ENCODE results near the gene MIA.

GRCh38 chr19:40783711-40784110 lies 8.4 kb downstream of the MIA start:
- TF ChIP-seq CSDC2 (CRISPR knock-in tag; IDR thresholded peaks at IDR 0.05) (no peak), ISL1 (CRISPR knock-in tag; IDR thresholded peaks at IDR 0.05) (no peak), PPARA (CRISPR knock-in tag; IDR thresholded peaks at IDR 0.05; ENCODE audit: borderline replicate concordance) (no peak), ZNF8 (CRISPR knock-in tag; IDR thresholded peaks at IDR 0.05) (no peak), ARNTL (CRISPR knock-in tag; IDR thresholded peaks at IDR 0.05; ENCODE audit: borderline replicate concordance, low read depth) (no peak), RARB (CRISPR knock-in tag; IDR thresholded peaks at IDR 0.05) (no peak), BACH2 (CRISPR knock-in tag; IDR thresholded peaks at IDR 0.05; ENCODE audit: borderline replicate concordance) (no peak)
- TF ChIP-seq, protein P1, sequence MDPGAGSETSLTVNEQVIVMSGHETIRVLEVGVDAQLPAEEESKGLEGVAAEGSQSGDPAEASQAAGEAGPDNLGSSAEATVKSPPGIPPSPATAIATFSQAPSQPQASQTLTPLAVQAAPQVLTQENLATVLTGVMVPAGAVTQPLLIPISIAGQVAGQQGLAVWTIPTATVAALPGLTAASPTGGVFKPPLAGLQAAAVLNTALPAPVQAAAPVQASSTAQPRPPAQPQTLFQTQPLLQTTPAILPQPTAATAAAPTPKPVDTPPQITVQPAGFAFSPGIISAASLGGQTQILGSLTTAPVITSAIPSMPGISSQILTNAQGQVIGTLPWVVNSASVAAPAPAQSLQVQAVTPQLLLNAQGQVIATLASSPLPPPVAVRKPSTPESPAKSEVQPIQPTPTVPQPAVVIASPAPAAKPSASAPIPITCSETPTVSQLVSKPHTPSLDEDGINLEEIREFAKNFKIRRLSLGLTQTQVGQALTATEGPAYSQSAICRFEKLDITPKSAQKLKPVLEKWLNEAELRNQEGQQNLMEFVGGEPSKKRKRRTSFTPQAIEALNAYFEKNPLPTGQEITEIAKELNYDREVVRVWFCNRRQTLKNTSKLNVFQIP (CRISPR knock-in tag; IDR thresholded peaks at IDR 0.05; ENCODE audit: borderline replicate concordance, low read depth) = no peak
- TF ChIP-seq, protein P2, sequence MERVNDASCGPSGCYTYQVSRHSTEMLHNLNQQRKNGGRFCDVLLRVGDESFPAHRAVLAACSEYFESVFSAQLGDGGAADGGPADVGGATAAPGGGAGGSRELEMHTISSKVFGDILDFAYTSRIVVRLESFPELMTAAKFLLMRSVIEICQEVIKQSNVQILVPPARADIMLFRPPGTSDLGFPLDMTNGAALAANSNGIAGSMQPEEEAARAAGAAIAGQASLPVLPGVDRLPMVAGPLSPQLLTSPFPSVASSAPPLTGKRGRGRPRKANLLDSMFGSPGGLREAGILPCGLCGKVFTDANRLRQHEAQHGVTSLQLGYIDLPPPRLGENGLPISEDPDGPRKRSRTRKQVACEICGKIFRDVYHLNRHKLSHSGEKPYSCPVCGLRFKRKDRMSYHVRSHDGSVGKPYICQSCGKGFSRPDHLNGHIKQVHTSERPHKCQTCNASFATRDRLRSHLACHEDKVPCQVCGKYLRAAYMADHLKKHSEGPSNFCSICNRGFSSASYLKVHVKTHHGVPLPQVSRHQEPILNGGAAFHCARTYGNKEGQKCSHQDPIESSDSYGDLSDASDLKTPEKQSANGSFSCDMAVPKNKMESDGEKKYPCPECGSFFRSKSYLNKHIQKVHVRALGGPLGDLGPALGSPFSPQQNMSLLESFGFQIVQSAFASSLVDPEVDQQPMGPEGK (CRISPR knock-in tag; IDR thresholded peaks at IDR 0.05; ENCODE audit: borderline replicate concordance) = no peak
- TF ChIP-seq, protein P3, sequence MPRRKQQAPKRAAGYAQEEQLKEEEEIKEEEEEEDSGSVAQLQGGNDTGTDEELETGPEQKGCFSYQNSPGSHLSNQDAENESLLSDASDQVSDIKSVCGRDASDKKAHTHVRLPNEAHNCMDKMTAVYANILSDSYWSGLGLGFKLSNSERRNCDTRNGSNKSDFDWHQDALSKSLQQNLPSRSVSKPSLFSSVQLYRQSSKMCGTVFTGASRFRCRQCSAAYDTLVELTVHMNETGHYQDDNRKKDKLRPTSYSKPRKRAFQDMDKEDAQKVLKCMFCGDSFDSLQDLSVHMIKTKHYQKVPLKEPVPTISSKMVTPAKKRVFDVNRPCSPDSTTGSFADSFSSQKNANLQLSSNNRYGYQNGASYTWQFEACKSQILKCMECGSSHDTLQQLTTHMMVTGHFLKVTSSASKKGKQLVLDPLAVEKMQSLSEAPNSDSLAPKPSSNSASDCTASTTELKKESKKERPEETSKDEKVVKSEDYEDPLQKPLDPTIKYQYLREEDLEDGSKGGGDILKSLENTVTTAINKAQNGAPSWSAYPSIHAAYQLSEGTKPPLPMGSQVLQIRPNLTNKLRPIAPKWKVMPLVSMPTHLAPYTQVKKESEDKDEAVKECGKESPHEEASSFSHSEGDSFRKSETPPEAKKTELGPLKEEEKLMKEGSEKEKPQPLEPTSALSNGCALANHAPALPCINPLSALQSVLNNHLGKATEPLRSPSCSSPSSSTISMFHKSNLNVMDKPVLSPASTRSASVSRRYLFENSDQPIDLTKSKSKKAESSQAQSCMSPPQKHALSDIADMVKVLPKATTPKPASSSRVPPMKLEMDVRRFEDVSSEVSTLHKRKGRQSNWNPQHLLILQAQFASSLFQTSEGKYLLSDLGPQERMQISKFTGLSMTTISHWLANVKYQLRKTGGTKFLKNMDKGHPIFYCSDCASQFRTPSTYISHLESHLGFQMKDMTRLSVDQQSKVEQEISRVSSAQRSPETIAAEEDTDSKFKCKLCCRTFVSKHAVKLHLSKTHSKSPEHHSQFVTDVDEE (CRISPR knock-in tag; IDR thresholded peaks at IDR 0.05) = no peak

All from SK-N-SH treated with all-trans-retinoic acid at 6 μM for 48 hours (cell line).